IMR-90 (cell line): ENCODE data around the gene PALLD. TPM values are rescaled to one million over a fixed set of nuclear protein-coding genes. Genes with fewer than 3 reads are reported as not detected.

Source experiments
- ATAC-seq: fragments of 200-7000 bp; cut with Tn5 transposase; 2 replicates; pipeline ENCODE4 v1.9.1; 2020; ENCODE audit warnings: low read depth, mild to moderate bottlenecking, moderate library complexity
- BruUV-seq: library from RNA; stranded (reverse); fragments of 400-500 nt; replicated peaks from 2 replicates; lab custom pipeline; 2021; lab: Mats Ljungman, UMichigan
- CTCF ChIA-PET: fragments of 300-600 bp; formaldehyde crosslinking; extraction: SDS; loops from one replicate; lab custom pipeline; 2021; ENCODE audit warnings: antibody characterized with exemption; lab: Yijun Ruan, JAX
- POLR2A ChIA-PET: fragments of 300-600 bp; sonication (Branson Sonifier 250); formaldehyde crosslinking; loops from one replicate; lab custom pipeline; 2022; ENCODE audit warnings: antibody characterized with exemption; ENCODE audit not compliant: unreplicated experiment; lab: Charles Lee
- DNase-seq: peaks from one replicate; pipeline ENCODE4 v3.0.0; 2013
- H2AFZ ChIP-seq: replicated peaks from 2 replicates; pipeline ENCODE3; 2013; ENCODE audit warnings: low read length, mild to moderate bottlenecking; ENCODE audit not compliant: poor library complexity
- H2AK5ac ChIP-seq: 2 replicates; pipeline ENCODE4 v1.6.1; 2013; ENCODE audit warnings: low read depth, low read length, inconsistent platforms
- H2AK9ac ChIP-seq: replicated peaks from 2 replicates; pipeline ENCODE3; 2013; ENCODE audit warnings: mild to moderate bottlenecking, low read depth, low read length, moderate library complexity; ENCODE audit not compliant: poor library complexity
- H2BK120ac ChIP-seq: 2 replicates; pipeline ENCODE4 v1.6.1; 2013; ENCODE audit warnings: low read depth, low read length, inconsistent platforms
- H2BK15ac ChIP-seq: 3 replicates; pipeline ENCODE4 v1.6.1; 2013; ENCODE audit warnings: low read depth, low read length, inconsistent platforms
- H2BK20ac ChIP-seq: 2 replicates; pipeline ENCODE4 v1.6.1; 2013; ENCODE audit warnings: low read depth, mild to moderate bottlenecking, inconsistent platforms, low read length, moderate library complexity
- H2BK5ac ChIP-seq: 2 replicates; pipeline ENCODE4 v1.6.1; 2013; ENCODE audit warnings: mild to moderate bottlenecking, low read depth, low read length, inconsistent platforms; ENCODE audit not compliant: poor library complexity, severe bottlenecking
- H3K14ac ChIP-seq: replicated peaks from 2 replicates; pipeline ENCODE4 v1.6.1; 2013; ENCODE audit warnings: low read depth, low read length, inconsistent platforms
- H3K18ac ChIP-seq: 2 replicates; pipeline ENCODE4 v1.6.1; 2013; ENCODE audit warnings: low read depth, low read length, control low read depth
- H3K23ac ChIP-seq: 2 replicates; pipeline ENCODE4 v1.6.1; 2013; ENCODE audit warnings: low read depth, low read length, inconsistent platforms
- H3K27ac ChIP-seq: 2 replicates; pipeline ENCODE4 v1.5.1; 2013; ENCODE audit warnings: mild to moderate bottlenecking, control low read depth, low read length; ENCODE audit not compliant: insufficient read depth
- H3K27me3 ChIP-seq: 2 replicates; pipeline ENCODE4 v1.6.1; 2013; ENCODE audit warnings: low read length; ENCODE audit not compliant: control insufficient read depth, insufficient read depth
- H3K36me3 ChIP-seq: 2 replicates; pipeline ENCODE4 v1.6.1; 2013; ENCODE audit warnings: low read length, mixed read lengths; ENCODE audit not compliant: control insufficient read depth, insufficient read depth
- H3K4ac ChIP-seq: 2 replicates; pipeline ENCODE4 v1.6.1; 2013; ENCODE audit warnings: low read depth, low read length, inconsistent platforms
- H3K4me1 ChIP-seq: 2 replicates; pipeline ENCODE4 v1.6.1; 2013; ENCODE audit warnings: low read length, mixed read lengths; ENCODE audit not compliant: control insufficient read depth, insufficient read depth
- H3K4me2 ChIP-seq: 2 replicates; pipeline ENCODE4 v1.6.1; 2013; ENCODE audit warnings: low read depth, mild to moderate bottlenecking, control low read depth, low read length, moderate library complexity
- H3K4me3 ChIP-seq: 2 replicates; pipeline ENCODE4 v1.5.1; 2013; ENCODE audit warnings: low read depth, mild to moderate bottlenecking, control low read depth, low read length, moderate library complexity; ENCODE audit not compliant: insufficient read depth
- H3K56ac ChIP-seq: 2 replicates; pipeline ENCODE4 v1.6.1; 2013; ENCODE audit warnings: low read length, inconsistent platforms; ENCODE audit not compliant: insufficient read depth; ENCODE audit errors: extremely low read depth
- H3K79me1 ChIP-seq, 2 experiments: 2 replicates each; pipeline ENCODE4 v1.6.1; 2013; ENCODE audit warnings: low read length in 2 of 2, inconsistent platforms in 1 of 2, low read depth in 1 of 2
- H3K9ac ChIP-seq: 2 replicates; pipeline ENCODE4 v1.6.1; 2013; ENCODE audit warnings: low read depth, low read length, control low read depth
- H3K9me1 ChIP-seq: 2 replicates; pipeline ENCODE4 v1.6.1; 2013; ENCODE audit warnings: low read length, inconsistent platforms; ENCODE audit not compliant: insufficient read depth
- H3K9me3 ChIP-seq: 2 replicates; pipeline ENCODE4 v1.6.1; 2013; ENCODE audit warnings: low read length; ENCODE audit not compliant: control insufficient read depth, insufficient read depth
- H4K20me1 ChIP-seq: 2 replicates; pipeline ENCODE4 v1.6.1; 2013; ENCODE audit warnings: low read length, inconsistent platforms; ENCODE audit not compliant: insufficient read depth
- H4K5ac ChIP-seq: 2 replicates; pipeline ENCODE4 v1.6.1; 2013; ENCODE audit warnings: mild to moderate bottlenecking, low read depth, low read length, control low read depth
- H4K8ac ChIP-seq, 2 experiments: 2 replicates each; pipeline ENCODE4 v1.6.1; 2013; ENCODE audit warnings: low read depth in 2 of 2, low read length in 2 of 2, control low read depth in 1 of 2, inconsistent platforms in 1 of 2
- H4K91ac ChIP-seq: 2 replicates; pipeline ENCODE4 v1.6.1; 2013; ENCODE audit warnings: low read depth, low read length, inconsistent platforms; ENCODE audit not compliant: insufficient read depth
- BHLHE40 ChIP-seq: fragments of 150-350 bp; IDR thresholded peaks from 2 replicates; pipeline ENCODE4 v1.6.1; 2016; ENCODE audit warnings: mild to moderate bottlenecking, low read depth, low read length
- CEBPB ChIP-seq: IDR thresholded peaks from 2 replicates; pipeline ENCODE4 v1.6.1; 2012; ENCODE audit warnings: low read depth, low read length, improper control_type of control experiment
- CHD1 ChIP-seq: IDR thresholded peaks from 2 replicates; pipeline ENCODE4 v1.6.1; 2012; ENCODE audit warnings: low read depth, low read length, improper control_type of control experiment
- ELK1 ChIP-seq: fragments of 150-350 bp; IDR thresholded peaks from 2 replicates; pipeline ENCODE4 v1.6.1; 2016; ENCODE audit warnings: low read depth, mild to moderate bottlenecking, low read length, moderate library complexity, borderline replicate concordance
- FOS ChIP-seq: fragments of 150-350 bp; IDR thresholded peaks from 2 replicates; pipeline ENCODE4 v1.6.1; 2016; ENCODE audit warnings: low read depth, low read length
- NFE2L2 ChIP-seq: fragments of 150-350 bp; IDR thresholded peaks from 2 replicates; pipeline ENCODE4 v1.6.1; 2016; ENCODE audit warnings: low read depth, mild to moderate bottlenecking, low read length
- RAD21 ChIP-seq: IDR thresholded peaks from 2 replicates; pipeline ENCODE4 v1.6.1; 2012; ENCODE audit warnings: low read length, improper control_type of control experiment
- RCOR1 ChIP-seq: IDR thresholded peaks from 2 replicates; pipeline ENCODE4 v1.6.1; 2012; ENCODE audit warnings: mild to moderate bottlenecking, low read length, improper control_type of control experiment; ENCODE audit not compliant: insufficient replicate concordance
- SMC3 ChIP-seq: fragments of 150-350 bp; IDR thresholded peaks from 2 replicates; pipeline ENCODE4 v1.6.1; 2016; ENCODE audit warnings: low read depth, mild to moderate bottlenecking, antibody characterized with exemption, low read length, moderate library complexity
- USF2 ChIP-seq: fragments of 150-350 bp; IDR thresholded peaks from 2 replicates; pipeline ENCODE4 v1.6.1; 2017; ENCODE audit warnings: mild to moderate bottlenecking, antibody characterized with exemption, low read length, low read depth
- WGBS, 2 experiments: methylation state at CpG; one replicate each; pipeline versions ENCODE4 v1.1.5 to v1.1.7; 2013; ENCODE audit warnings: missing lambda C conversion rate in 2 of 2; ENCODE audit not compliant: insufficient read length in 1 of 2; ENCODE audit errors: extremely low coverage in 2 of 2; 5-methylcytosine and 5-hydroxymethylcytosine counted together
- dilution Hi-C: fragments of 300-500 bp; cut with HindIII; formaldehyde crosslinking; loops from one replicate; pipeline ENCODE4 v1.14.3; 2018; ENCODE audit warnings: low sequenced_read_pairs; ENCODE audit not compliant: unreplicated experiment
- in situ Hi-C: fragments of 300-500 bp; cut with MboI; formaldehyde crosslinking; loops from 3 replicates; pipeline ENCODE4 v1.14.3; 2019; ENCODE audit warnings: low sequenced_read_pairs, inconsistent platforms, mixed read lengths
- intact Hi-C: fragments of 100-400 bp; cut with micrococcal nuclease; formaldehyde crosslinking; loops from 2 replicates; pipeline ENCODE4 v1.10.0; 2022
- polyA plus RNA-seq, 3 experiments: library from polyadenylated mRNA; depleted of rRNA; stranded (reverse); fragments of >200 nt; gene quantifications; 2 replicates each; pipeline ENCODE4 v1.2.3, GENCODE V29; 2012; ENCODE audit warnings: low replicate concordance in 1 of 3
- total RNA-seq: library from RNA; depleted of rRNA; stranded (reverse); fragments of >200 nt; gene quantifications from 2 replicates; pipeline ENCODE4 v1.2.3, GENCODE V29; 2012

PALLD gene
- total and polyA plus RNA-seq, 2 of the 4 experiments (the other 2 are of a cell fraction): 91.0 to 91.9 TPM

GRCh38 chr4:168683595-168683994 is 186.7 kb downstream of the PALLD start:
- no TSS peak for BruUV-seq
- Histone ChIP-seq H2BK5ac (peak overlapping the region; percentile 47), H2AFZ (no peak overlapping the region), H3K9ac (no peak overlapping the region), H4K91ac (no peak overlapping the region), H3K36me3 (no peaks in the 10 kb centered on the region; the same call in 1 of the 2 replicates), H3K4ac (no peak overlapping the region), H3K9me1 (peaks cover 11% of the 10 kb centered on the region), H3K56ac (no peak overlapping the region), H3K9me3 (no peaks in the 10 kb centered on the region), H4K5ac (no peak overlapping the region), H2BK120ac (no peak overlapping the region), H3K79me1 (peaks cover 0 to 9% of the 10 kb centered on the region in 2 experiments; a peak in 1 of 4 replicates), H4K20me1 (no peaks in the 10 kb centered on the region), H3K4me3 (no peak overlapping the region), H3K27me3 (no peaks in the 10 kb centered on the region), H3K14ac (no peak overlapping the region), H2AK9ac (no peak overlapping the region), H3K23ac (no peak overlapping the region), H3K4me1 (peaks cover 6% of the 10 kb centered on the region), H3K4me2 (no peak overlapping the region), H2BK20ac (no peak overlapping the region), H3K27ac (no peak overlapping the region), H2AK5ac (no peak overlapping the region), H3K18ac (no peak overlapping the region), H2BK15ac (no peak overlapping the region), H4K8ac (no peak overlapping the region)
- TF ChIP-seq ELK1: no peak
- no peak for TF ChIP-seq CEBPB
- no peak for TF ChIP-seq USF2
- TF ChIP-seq BHLHE40: no peak
- TF ChIP-seq CHD1: no peak
- no peak for TF ChIP-seq FOS
- TF ChIP-seq SMC3: no peak
- no peak for TF ChIP-seq NFE2L2
- TF ChIP-seq RAD21: no peak
- TF ChIP-seq RCOR1: no peak
- no CpG with 5 or more reads among the region's 1 CpG for WGBS, 2 experiments
- in situ Hi-C loops (loop anchor here (25.0 kb wide), 1 partner anchor 496 kb away; no protein-coding TSS in a partner anchor), intact Hi-C loops (no loop called here), dilution Hi-C loops (no loop called here)
- peak; percentile 75 for ATAC-seq
- POLR2A ChIA-PET: no interaction called here
- DNase-seq: peak; percentile 79
- CTCF ChIA-PET: no interaction called here
